Stimulated activated naive CD8-positive, alpha-beta T cell treated with anti-CD3 and anti-CD28 coated beads, Interleukin-15, Interleukin-2, amounts not matched to agents 100 ng/mL and 50 ng/mL, for 24 hours (primary cell): ENCODE measurements around the gene BMX.

ENCODE experiments used
- H3K27ac Mint-ChIP-seq: one replicate; pipeline ENCODE4 v1.8.0; 2021; ENCODE audit warnings: mild to moderate bottlenecking, mixed read lengths
- H3K27me3 Mint-ChIP-seq: one replicate; pipeline ENCODE4 v1.8.0; 2021; ENCODE audit warnings: mixed read lengths
- H3K36me3 Mint-ChIP-seq: one replicate; pipeline ENCODE4 v1.8.0; 2021; ENCODE audit warnings: low read depth, mixed read lengths
- H3K4me1 Mint-ChIP-seq: one replicate; pipeline ENCODE4 v1.8.0; 2021; ENCODE audit warnings: low read depth, mixed read lengths
- H3K4me3 Mint-ChIP-seq: one replicate; pipeline ENCODE4 v1.8.0; 2021; ENCODE audit warnings: mild to moderate bottlenecking, mixed read lengths
- H3K9me3 Mint-ChIP-seq: one replicate; pipeline ENCODE4 v1.8.0; 2021; ENCODE audit warnings: mixed read lengths

BMX gene

GRCh38 chrX:15495801-15496200 is 4.8 kb upstream of the BMX start:
- H3K27me3 Mint-ChIP-seq = peaks cover 14% of the 10 kb centered on the region
- H3K36me3 Mint-ChIP-seq = no peaks in the 10 kb centered on the region
- H3K4me1 Mint-ChIP-seq = peaks cover 5% of the 10 kb centered on the region
- no peaks in the 10 kb centered on the region for H3K9me3 Mint-ChIP-seq
- H3K27ac Mint-ChIP-seq = no peak overlapping the region
- H3K4me3 Mint-ChIP-seq = no peak overlapping the region

DNA sequence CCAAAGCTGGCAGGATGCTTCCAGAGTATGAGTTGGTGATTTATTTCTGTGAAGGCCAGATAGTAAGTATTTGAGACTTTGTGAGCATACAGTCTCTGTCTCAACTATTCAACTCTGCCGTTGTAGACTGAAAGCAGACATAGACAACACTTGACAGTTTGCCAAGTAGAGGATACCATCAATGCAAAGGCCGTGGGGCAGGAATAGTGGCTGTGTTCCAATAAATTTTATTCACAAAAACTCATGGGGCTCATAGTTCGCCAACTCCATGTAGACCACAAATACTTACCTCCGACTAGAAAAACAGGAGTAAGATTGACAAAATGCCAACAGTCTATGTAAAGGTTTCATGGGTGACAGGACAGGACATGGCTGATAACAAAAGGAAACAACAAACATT is 3.8 kb upstream of the BMX start:
- H3K4me1 Mint-ChIP-seq = peaks cover 5% of the 10 kb centered on the region
- no peaks in the 10 kb centered on the region for H3K9me3 Mint-ChIP-seq
- H3K36me3 Mint-ChIP-seq = no peaks in the 10 kb centered on the region
- peaks cover 18% of the 10 kb centered on the region for H3K27me3 Mint-ChIP-seq
- no peak overlapping the region for H3K4me3 Mint-ChIP-seq
- H3K27ac Mint-ChIP-seq = no peak overlapping the region

- Mint-ChIP-seq H3K9me3 (no peaks in the 10 kb centered on the region), H3K27me3 (peaks cover 18% of the 10 kb centered on the region), H3K4me1 (peaks cover 5% of the 10 kb centered on the region), H3K4me3 (no peak overlapping the region), H3K36me3 (no peaks in the 10 kb centered on the region), H3K27ac (no peak overlapping the region)
These were observed 2.7 kb upstream of the BMX start for GRCh38 chrX:15497865-15498264.

- H3K36me3 Mint-ChIP-seq = no peaks in the 10 kb centered on the region
- no peak overlapping the region for H3K4me3 Mint-ChIP-seq
- H3K9me3 Mint-ChIP-seq = no peaks in the 10 kb centered on the region
- H3K4me1 Mint-ChIP-seq = peaks cover 1% of the 10 kb centered on the region
- H3K27ac Mint-ChIP-seq = no peak overlapping the region
- H3K27me3 Mint-ChIP-seq = peaks cover 15% of the 10 kb centered on the region
These were observed 1.9 kb upstream of the BMX start for GRCh38 chrX:15498741-15499140.

DNA sequence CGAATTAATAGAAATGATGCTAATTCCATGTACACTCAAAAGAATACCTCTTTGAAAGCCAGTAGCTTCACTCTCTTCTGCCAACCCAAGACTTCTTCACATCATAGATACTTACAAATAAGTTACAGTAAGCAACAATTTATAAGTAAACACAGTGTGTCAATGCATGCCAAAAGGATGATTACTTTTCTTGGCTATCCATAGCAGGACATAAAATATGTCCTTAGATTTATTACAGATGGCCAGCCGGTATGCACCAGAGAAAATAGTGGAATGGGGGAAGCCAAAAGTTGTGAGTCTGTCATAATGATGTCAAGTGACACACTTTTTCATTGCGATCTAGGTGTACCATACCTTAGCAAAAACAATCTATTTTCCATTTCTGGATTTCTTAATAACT is 631 bp upstream of the BMX start:
- no peaks in the 10 kb centered on the region for H3K4me1 Mint-ChIP-seq
- peaks cover 14% of the 10 kb centered on the region for H3K27me3 Mint-ChIP-seq
- no peaks in the 10 kb centered on the region for H3K36me3 Mint-ChIP-seq
- H3K9me3 Mint-ChIP-seq = no peaks in the 10 kb centered on the region
- H3K4me3 Mint-ChIP-seq = no peak overlapping the region
- no peak overlapping the region for H3K27ac Mint-ChIP-seq

- no peaks in the 10 kb centered on the region for H3K4me1 Mint-ChIP-seq
- H3K36me3 Mint-ChIP-seq = no peaks in the 10 kb centered on the region
- H3K4me3 Mint-ChIP-seq = no peak overlapping the region
- H3K27ac Mint-ChIP-seq = no peak overlapping the region
- peaks cover 14% of the 10 kb centered on the region for H3K27me3 Mint-ChIP-seq
- H3K9me3 Mint-ChIP-seq = no peaks in the 10 kb centered on the region
These were observed 899 bp downstream of the BMX start for GRCh38 chrX:15501506-15501905.

GRCh38 chrX:15504661-15505060 is 4.1 kb downstream of the BMX start:
- Mint-ChIP-seq H3K9me3 (no peaks in the 10 kb centered on the region), H3K27ac (no peak overlapping the region), H3K36me3 (no peaks in the 10 kb centered on the region), H3K4me3 (no peak overlapping the region), H3K27me3 (peaks cover 4% of the 10 kb centered on the region), H3K4me1 (no peaks in the 10 kb centered on the region)

DNA sequence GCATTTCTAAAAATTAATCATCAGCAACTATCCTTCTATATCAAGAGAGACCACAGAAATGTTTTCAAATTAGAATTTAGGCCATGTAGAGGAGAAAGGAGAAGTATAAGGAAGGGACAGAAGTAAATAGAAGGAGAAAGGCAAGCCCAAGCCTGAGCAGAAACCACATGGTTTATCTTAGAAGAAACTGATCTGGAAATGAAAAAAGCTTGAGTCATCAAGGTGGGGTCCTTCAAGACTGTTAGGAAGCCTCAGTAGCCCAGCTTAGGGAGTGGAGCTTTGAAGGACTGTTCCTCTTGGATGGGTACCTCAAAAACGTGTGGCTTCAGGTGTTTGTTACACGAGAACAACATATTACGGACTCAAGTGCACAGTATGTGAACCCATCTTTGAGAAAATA is 4.5 kb downstream of the BMX start:
- H3K9me3 Mint-ChIP-seq = no peaks in the 10 kb centered on the region
- no peaks in the 10 kb centered on the region for H3K4me1 Mint-ChIP-seq
- no peak overlapping the region for H3K4me3 Mint-ChIP-seq
- H3K36me3 Mint-ChIP-seq = no peaks in the 10 kb centered on the region
- no peak overlapping the region for H3K27ac Mint-ChIP-seq
- peaks cover 4% of the 10 kb centered on the region for H3K27me3 Mint-ChIP-seq

- H3K4me1 Mint-ChIP-seq = no peaks in the 10 kb centered on the region
- no peak overlapping the region for H3K4me3 Mint-ChIP-seq
- H3K36me3 Mint-ChIP-seq = no peaks in the 10 kb centered on the region
- no peaks in the 10 kb centered on the region for H3K27me3 Mint-ChIP-seq
- H3K27ac Mint-ChIP-seq = no peak overlapping the region
- H3K9me3 Mint-ChIP-seq = no peaks in the 10 kb centered on the region
These were observed 6.4 kb downstream of the BMX start for GRCh38 chrX:15507005-15507404.

DNA sequence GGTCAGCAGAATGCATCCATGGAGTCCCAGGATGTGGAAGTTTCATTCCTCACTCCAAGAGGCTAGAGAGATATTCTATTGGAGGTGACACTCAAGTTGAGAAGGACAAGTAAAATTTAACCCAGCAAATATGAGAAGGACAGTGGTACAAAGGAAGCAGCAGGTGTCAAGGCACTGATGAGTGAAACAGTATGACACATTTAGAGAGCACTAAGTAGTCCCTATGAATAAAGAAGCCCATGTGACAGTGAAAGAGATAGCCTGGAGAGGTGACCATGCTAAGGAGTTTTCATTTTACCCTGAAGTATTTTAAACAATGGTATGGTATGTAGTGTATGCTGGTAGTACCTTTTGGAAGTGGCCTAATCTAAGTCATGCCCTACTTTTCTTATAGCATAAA is 9.2 kb downstream of the BMX start:
- Mint-ChIP-seq H3K4me3 (no peak overlapping the region), H3K27me3 (no peaks in the 10 kb centered on the region), H3K4me1 (no peaks in the 10 kb centered on the region), H3K9me3 (no peaks in the 10 kb centered on the region), H3K27ac (no peak overlapping the region), H3K36me3 (no peaks in the 10 kb centered on the region)

GRCh38 chrX:15511563-15511962 is 11.0 kb downstream of the BMX start:
- H3K36me3 Mint-ChIP-seq = no peaks in the 10 kb centered on the region
- no peak overlapping the region for H3K4me3 Mint-ChIP-seq
- H3K4me1 Mint-ChIP-seq = no peaks in the 10 kb centered on the region
- no peaks in the 10 kb centered on the region for H3K9me3 Mint-ChIP-seq
- no peak overlapping the region for H3K27ac Mint-ChIP-seq
- H3K27me3 Mint-ChIP-seq = no peaks in the 10 kb centered on the region

GRCh38 chrX:15512401-15512965 is 11.9 kb downstream of the BMX start:
- H3K36me3 Mint-ChIP-seq = no peaks in the 10 kb centered on the region
- no peak overlapping the region for H3K4me3 Mint-ChIP-seq
- no peaks in the 10 kb centered on the region for H3K9me3 Mint-ChIP-seq
- H3K27ac Mint-ChIP-seq = no peak overlapping the region
- H3K4me1 Mint-ChIP-seq = no peaks in the 10 kb centered on the region
- H3K27me3 Mint-ChIP-seq = no peaks in the 10 kb centered on the region

DNA sequence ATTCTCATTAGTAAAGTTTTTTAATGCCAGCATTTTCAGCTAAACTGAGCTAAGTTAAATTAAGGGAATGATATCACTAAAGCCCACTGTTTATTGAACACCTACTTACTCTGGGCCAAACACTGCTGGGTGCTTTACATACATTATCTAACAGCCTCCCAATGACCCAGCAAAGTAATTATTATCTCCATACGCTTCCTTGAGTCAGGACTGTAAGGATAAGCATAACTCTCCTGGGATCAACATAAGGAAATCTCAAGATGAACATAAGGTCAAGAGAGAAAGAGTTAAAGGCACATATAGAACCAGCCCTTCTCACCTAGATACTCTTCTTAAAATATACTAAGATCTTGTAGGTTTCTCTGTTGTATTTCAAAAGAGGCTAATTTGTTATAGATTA is 13.7 kb downstream of the BMX start:
- no peaks in the 10 kb centered on the region for H3K36me3 Mint-ChIP-seq

GRCh38 chrX:15515931-15516330 is 15.3 kb downstream of the BMX start:
- Mint-ChIP-seq H3K27ac (no peak overlapping the region), H3K36me3 (no peaks in the 10 kb centered on the region)

More for the DNA sequence above, 13.7 kb downstream of the BMX start:
- Mint-ChIP-seq H3K27me3 (no peaks in the 10 kb centered on the region), H3K27ac (no peak overlapping the region), H3K9me3 (no peaks in the 10 kb centered on the region), H3K4me1 (no peaks in the 10 kb centered on the region), H3K4me3 (no peak overlapping the region)

GRCh38 chrX:15522464-15522863 is 21.9 kb downstream of the BMX start:
- no peaks in the 10 kb centered on the region for H3K9me3 Mint-ChIP-seq
- H3K36me3 Mint-ChIP-seq = no peaks in the 10 kb centered on the region
- H3K4me1 Mint-ChIP-seq = no peaks in the 10 kb centered on the region
- no peak overlapping the region for H3K27ac Mint-ChIP-seq
- H3K4me3 Mint-ChIP-seq = no peak overlapping the region
- H3K27me3 Mint-ChIP-seq = peaks cover 4% of the 10 kb centered on the region

More at GRCh38 chrX:15515931-15516330, 15.3 kb downstream of the BMX start:
- no peaks in the 10 kb centered on the region for H3K4me1 Mint-ChIP-seq
- no peaks in the 10 kb centered on the region for H3K27me3 Mint-ChIP-seq
- no peak overlapping the region for H3K4me3 Mint-ChIP-seq
- no peaks in the 10 kb centered on the region for H3K9me3 Mint-ChIP-seq

DNA sequence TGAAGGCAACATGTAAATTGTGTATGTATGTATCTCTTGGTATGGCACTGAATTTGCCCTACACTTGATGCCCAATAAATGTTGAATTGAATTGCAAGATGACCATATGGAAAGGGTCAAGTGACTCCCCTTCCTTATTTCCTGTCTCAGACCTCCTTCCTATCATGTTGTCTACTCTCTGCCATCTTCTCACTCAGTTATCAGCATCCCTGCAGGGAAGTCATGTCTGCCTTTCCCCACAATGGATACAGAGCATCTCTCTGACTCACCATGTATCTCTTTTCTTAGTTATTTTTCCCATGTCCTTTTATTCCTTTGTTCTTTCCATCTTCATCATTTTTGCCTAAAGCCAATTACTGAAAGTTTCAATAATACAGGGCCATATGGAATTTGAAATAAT is 22.5 kb downstream of the BMX start:
- no peaks in the 10 kb centered on the region for H3K36me3 Mint-ChIP-seq
- H3K9me3 Mint-ChIP-seq = no peaks in the 10 kb centered on the region
- no peaks in the 10 kb centered on the region for H3K4me1 Mint-ChIP-seq
- peaks cover 4% of the 10 kb centered on the region for H3K27me3 Mint-ChIP-seq
- no peak overlapping the region for H3K27ac Mint-ChIP-seq
- no peak overlapping the region for H3K4me3 Mint-ChIP-seq
